Activated CD8-positive, alpha-beta T cell treated with anti-CD3 and anti-CD28 coated beads for 36 hours (primary cell): Measurements from ENCODE around the gene DDAH2. TPM values are rescaled to one million over a fixed set of nuclear protein-coding genes. Genes with fewer than 3 reads are reported as not detected.

ENCODE experiments used
- ATAC-seq: fragments of 200-7000 bp; cut with Tn5 transposase; one replicate; pipeline ENCODE4 v1.10.0; 2021; ENCODE audit warnings: mild to moderate bottlenecking, moderate library complexity
- CTCF ChIA-PET: fragments of 350-600 bp; sonication (Branson Sonifier 250); formaldehyde crosslinking; loops from one replicate; lab custom pipeline; 2021; ENCODE audit warnings: antibody characterized with exemption; lab: Charles Lee
- POLR2A ChIA-PET: fragments of 350-600 bp; sonication (Branson Sonifier 250); formaldehyde crosslinking; loops from one replicate; lab custom pipeline; 2021; ENCODE audit warnings: antibody characterized with exemption; lab: Charles Lee
- DNase-seq: peaks from one replicate; pipeline ENCODE4 v3.0.0-alpha.2; 2020
- H3K27ac Mint-ChIP-seq: one replicate; pipeline ENCODE4 v1.8.0; 2021; ENCODE audit warnings: mild to moderate bottlenecking, mixed read lengths
- H3K27me3 Mint-ChIP-seq: one replicate; pipeline ENCODE4 v1.8.0; 2021; ENCODE audit warnings: mixed read lengths
- H3K36me3 Mint-ChIP-seq: one replicate; pipeline ENCODE4 v1.8.0; 2021; ENCODE audit warnings: low read depth, mixed read lengths
- H3K4me1 Mint-ChIP-seq: one replicate; pipeline ENCODE4 v1.8.0; 2021; ENCODE audit warnings: low read depth, mixed read lengths
- H3K4me3 Mint-ChIP-seq: one replicate; pipeline ENCODE4 v1.8.0; 2021; ENCODE audit warnings: mild to moderate bottlenecking, moderate library complexity, mixed read lengths
- H3K9me3 Mint-ChIP-seq: one replicate; pipeline ENCODE4 v1.8.0; 2021; ENCODE audit warnings: mixed read lengths
- intact Hi-C: fragments of 100-400 bp; cut with micrococcal nuclease; formaldehyde crosslinking; loops from one replicate; pipeline ENCODE4 v1.10.0; 2022
- total RNA-seq, 2 experiments: library from RNA; stranded (reverse); gene quantifications; one replicate each; pipeline ENCODE4 v1.2.3, GENCODE V29; 2021
- TF ChIP-seq, protein P1 (sequence below): fragments of 200-600 bp; IDR thresholded peaks from one replicate; pipeline ENCODE4 v1.8.0; 2022; ENCODE audit warnings: antibody characterized with exemption, mild to moderate bottlenecking

Gene DDAH2
- total RNA-seq, 2 experiments from 2014 or later, result 6.3 to 6.9 TPM

- Mint-ChIP-seq H3K27ac (peak overlapping the region; percentile 40), H3K4me3 (no peak overlapping the region), H3K36me3 (peaks cover 17% of the 10 kb centered on the region), H3K27me3 (no peaks in the 10 kb centered on the region), H3K4me1 (peaks cover 5% of the 10 kb centered on the region), H3K9me3 (no peaks in the 10 kb centered on the region)
- ChIA-PET POLR2A (no interaction called here), CTCF (interaction anchor here (0.7 to 2.3 kb wide), 12 partner anchors 9 to 145 kb away, joined by 3 to 9 read pairs (median 4); partner anchors contain the start of genes C6orf47 and LY6G6F)
- TF ChIP-seq, protein P1, sequence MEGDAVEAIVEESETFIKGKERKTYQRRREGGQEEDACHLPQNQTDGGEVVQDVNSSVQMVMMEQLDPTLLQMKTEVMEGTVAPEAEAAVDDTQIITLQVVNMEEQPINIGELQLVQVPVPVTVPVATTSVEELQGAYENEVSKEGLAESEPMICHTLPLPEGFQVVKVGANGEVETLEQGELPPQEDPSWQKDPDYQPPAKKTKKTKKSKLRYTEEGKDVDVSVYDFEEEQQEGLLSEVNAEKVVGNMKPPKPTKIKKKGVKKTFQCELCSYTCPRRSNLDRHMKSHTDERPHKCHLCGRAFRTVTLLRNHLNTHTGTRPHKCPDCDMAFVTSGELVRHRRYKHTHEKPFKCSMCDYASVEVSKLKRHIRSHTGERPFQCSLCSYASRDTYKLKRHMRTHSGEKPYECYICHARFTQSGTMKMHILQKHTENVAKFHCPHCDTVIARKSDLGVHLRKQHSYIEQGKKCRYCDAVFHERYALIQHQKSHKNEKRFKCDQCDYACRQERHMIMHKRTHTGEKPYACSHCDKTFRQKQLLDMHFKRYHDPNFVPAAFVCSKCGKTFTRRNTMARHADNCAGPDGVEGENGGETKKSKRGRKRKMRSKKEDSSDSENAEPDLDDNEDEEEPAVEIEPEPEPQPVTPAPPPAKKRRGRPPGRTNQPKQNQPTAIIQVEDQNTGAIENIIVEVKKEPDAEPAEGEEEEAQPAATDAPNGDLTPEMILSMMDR, result no peak
- peak; percentile 42 for ATAC-seq
- peak; percentile 28 for DNase-seq
- intact Hi-C loops, result no loop called here
Observed at GRCh38 chr6:31689249-31690110, 39.6 kb downstream of the DDAH2 start.

- ATAC-seq (no peak), DNase-seq (no peak)
- ChIA-PET CTCF (interaction anchor here (0.8 to 1.5 kb wide), 3 partner anchors 27 to 82 kb away, joined by 3 to 4 read pairs (median 3); partner anchors contain the start of gene C6orf47), POLR2A (interaction anchor here (0.8 to 1.3 kb wide), 3 partner anchors 10 to 51 kb away, joined by 3 to 4 read pairs (median 3); partner anchors contain the start of genes BAG6 and MSH5)
- peaks cover 5% of the 10 kb centered on the region for H3K4me1 Mint-ChIP-seq
- intact Hi-C loops, result no loop called here
- TF ChIP-seq, protein P1, result no peak
- peaks cover 14% of the 10 kb centered on the region for H3K36me3 Mint-ChIP-seq
- H3K27ac Mint-ChIP-seq, result no peak overlapping the region
- no peaks in the 10 kb centered on the region for H3K27me3 Mint-ChIP-seq
- H3K4me3 Mint-ChIP-seq, result no peak overlapping the region
- no peaks in the 10 kb centered on the region for H3K9me3 Mint-ChIP-seq
Observed at GRCh38 chr6:31687860-31688693, 41.0 kb downstream of the DDAH2 start.

DNA sequence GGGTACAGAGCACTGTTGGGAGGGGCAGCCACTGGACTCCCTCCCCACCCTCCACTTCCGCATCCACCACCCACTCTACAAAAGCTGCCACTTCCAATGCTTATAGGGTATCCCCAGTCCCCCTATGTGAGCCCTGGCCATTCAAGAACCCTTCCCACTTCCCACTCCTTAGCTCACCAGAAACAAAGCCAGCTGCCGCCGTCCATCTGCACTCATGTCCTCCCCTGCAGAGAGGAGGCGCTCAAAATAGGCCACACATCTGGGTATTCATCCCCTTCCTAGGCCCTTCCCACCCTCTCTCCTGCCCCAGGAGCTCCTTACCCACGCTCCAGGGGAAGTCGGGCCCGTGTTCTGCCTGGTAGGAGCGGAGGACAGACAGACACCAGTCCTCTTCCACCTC is 41.8 kb downstream of the DDAH2 start:
- H3K27ac Mint-ChIP-seq, result no peak overlapping the region
- H3K36me3 Mint-ChIP-seq, result peaks cover 10% of the 10 kb centered on the region
- H3K27me3 Mint-ChIP-seq, result no peaks in the 10 kb centered on the region
- ChIA-PET CTCF (interaction anchor here (1.4 kb wide), 1 partner anchor 35 kb away, joined by 3 read pairs; no protein-coding TSS in a partner anchor), POLR2A (interaction anchor here (0.8 to 1.5 kb wide), 4 partner anchors 18 to 52 kb away, joined by 3 to 4 read pairs (median 3); partner anchors contain the start of genes BAG6, LY6G5B, MPIG6B and MSH5)
- no peaks in the 10 kb centered on the region for H3K9me3 Mint-ChIP-seq
- TF ChIP-seq, protein P1, result no peak
- H3K4me3 Mint-ChIP-seq, result no peak overlapping the region
- H3K4me1 Mint-ChIP-seq, result peaks cover 5% of the 10 kb centered on the region
- DNase-seq (no peak), ATAC-seq (no peak)
- intact Hi-C loops, result no loop called here

DNA sequence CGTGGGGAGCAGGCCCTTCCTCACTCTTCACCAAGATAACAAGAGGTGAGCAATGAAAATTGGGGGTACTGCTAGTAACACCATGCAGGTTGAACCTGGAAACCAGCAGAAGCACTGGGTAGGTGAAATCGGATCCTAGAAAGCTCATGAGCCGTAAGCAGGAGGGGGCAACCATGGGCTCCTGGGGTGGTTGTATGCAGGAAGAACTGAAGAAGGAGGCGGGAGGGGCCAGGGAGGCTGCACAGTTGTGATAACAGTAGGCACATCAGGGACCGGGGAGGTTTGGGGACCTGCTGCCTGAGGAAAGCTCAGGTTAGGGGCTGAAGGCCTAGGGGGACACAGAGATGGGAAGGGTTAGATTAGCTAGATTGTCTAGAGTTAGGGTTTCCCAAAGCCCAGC is 42.6 kb downstream of the DDAH2 start:
- H3K27ac Mint-ChIP-seq, result no peak overlapping the region
- H3K9me3 Mint-ChIP-seq, result no peaks in the 10 kb centered on the region
- CTCF ChIA-PET, result interaction anchor here (0.9 kb wide), 1 partner anchor 8 kb away, joined by 3 read pairs; no protein-coding TSS in a partner anchor
- peaks cover 11% of the 10 kb centered on the region for H3K36me3 Mint-ChIP-seq
- no peak overlapping the region for H3K4me3 Mint-ChIP-seq
- ATAC-seq, result no peak
- peaks cover 7% of the 10 kb centered on the region for H3K4me1 Mint-ChIP-seq
- intact Hi-C loops, result no loop called here
- POLR2A ChIA-PET, result interaction anchor here (1.1 to 1.5 kb wide), 2 partner anchors 17 to 37 kb away, joined by 3 read pairs; partner anchors contain the start of genes LY6G5B and MPIG6B
- no peak for DNase-seq
- no peaks in the 10 kb centered on the region for H3K27me3 Mint-ChIP-seq
- TF ChIP-seq, protein P1, result no peak
